Colonic mucosa (tissue), 4 donors: ENCODE results near the gene RXFP2. TPM values are rescaled to one million over a fixed set of nuclear protein-coding genes. Genes with fewer than 3 reads are reported as not detected.

Experiments
- DNase-seq: peaks from one replicate; pipeline ENCODE4 v3.0.0-alpha.2; 2020
- H3K27ac ChIP-seq: fragments of 200-600 bp; one replicate; pipeline ENCODE4 v1.8.0; 2021
- H3K27me3 ChIP-seq: fragments of 200-600 bp; one replicate; pipeline ENCODE4 v1.8.0; 2021
- H3K36me3 ChIP-seq: fragments of 200-600 bp; one replicate; pipeline ENCODE4 v1.8.0; 2021
- H3K4me1 ChIP-seq: fragments of 200-600 bp; one replicate; pipeline ENCODE4 v1.8.0; 2021; ENCODE audit warnings: mild to moderate bottlenecking
- H3K4me3 ChIP-seq: fragments of 200-600 bp; one replicate; pipeline ENCODE4 v1.8.0; 2021
- H3K9ac ChIP-seq, 2 donors: one replicate each; pipeline ENCODE4 v1.7.0; 2013; ENCODE audit warnings: control low read depth in 2 of 2, low read depth in 2 of 2, low read length in 2 of 2
- H3K9me3 ChIP-seq: fragments of 200-600 bp; one replicate; pipeline ENCODE4 v1.8.0; 2021
- CTCF ChIP-seq: fragments of 200-600 bp; IDR thresholded peaks from one replicate; pipeline ENCODE4 v1.8.0; 2022; ENCODE audit warnings: antibody characterized with exemption, mild to moderate bottlenecking
- intact Hi-C: fragments of 100-400 bp; cut with DNase I; formaldehyde crosslinking; loops from one replicate; pipeline ENCODE4 v1.14.1; 2022
- total RNA-seq, 2 donors: library from RNA; stranded (reverse); fragmentation: NEBNext Ultra II Directional in 1 of 2; extraction: Animal tissue kit (Norgen Biotek cat#: 25700) in 1 of 2; gene quantifications; one replicate each; pipeline ENCODE4 v1.2.1, GENCODE V29; 2021
- donor health status: healthy.
- donor health status: DM: no; HTN: no; CAD: no.
- donor health status: DM: no; HTN: no; CAD: no.

RXFP2 gene
- total RNA-seq, 2 donors from 2014 or later, result not detected

GRCh38 chr13:31774186-31774750 is 34.9 kb downstream of the RXFP2 start:
- Histone ChIP-seq H3K36me3 (no peaks in the 10 kb centered on the region), H3K4me1 (no peaks in the 10 kb centered on the region), H3K27ac (no peak overlapping the region), H3K4me3 (no peak overlapping the region), H3K9ac (no peak overlapping the region), H3K9me3 (no peaks in the 10 kb centered on the region), H3K27me3 (no peaks in the 10 kb centered on the region)
- TF ChIP-seq CTCF, result no peak
- DNase-seq, result no peak
- intact Hi-C loops, result no loop called here

- intact Hi-C loops, result no loop called here
Observed at GRCh38 chr13:31775148-31775547, 35.8 kb downstream of the RXFP2 start.

GRCh38 chr13:31775686-31776085 is 36.4 kb downstream of the RXFP2 start:
- no peaks in the 10 kb centered on the region for H3K27me3 ChIP-seq
- no peak for DNase-seq
- no peaks in the 10 kb centered on the region for H3K36me3 ChIP-seq

More at GRCh38 chr13:31775148-31775547, 35.8 kb downstream of the RXFP2 start:
- Histone ChIP-seq H3K27me3 (no peaks in the 10 kb centered on the region), H3K9me3 (no peaks in the 10 kb centered on the region), H3K4me1 (no peaks in the 10 kb centered on the region), H3K36me3 (no peaks in the 10 kb centered on the region), H3K27ac (no peak overlapping the region), H3K4me3 (no peak overlapping the region), H3K9ac (no peak overlapping the region)
- DNase-seq, result no peak
- TF ChIP-seq CTCF, result no peak

GRCh38 chr13:31781064-31781463 is 41.7 kb downstream of the RXFP2 start:
- H3K36me3 ChIP-seq, result no peaks in the 10 kb centered on the region
- no peaks in the 10 kb centered on the region for H3K4me1 ChIP-seq
- no peak for DNase-seq
- H3K9ac ChIP-seq, result no peak overlapping the region
- intact Hi-C loops, result no loop called here
- no peaks in the 10 kb centered on the region for H3K27me3 ChIP-seq
- H3K4me3 ChIP-seq, result no peak overlapping the region
- H3K27ac ChIP-seq, result no peak overlapping the region
- no peaks in the 10 kb centered on the region for H3K9me3 ChIP-seq
- TF ChIP-seq CTCF, result no peak

More at GRCh38 chr13:31775686-31776085, 36.4 kb downstream of the RXFP2 start:
- Histone ChIP-seq H3K27ac (no peak overlapping the region), H3K4me3 (no peak overlapping the region), H3K4me1 (no peaks in the 10 kb centered on the region), H3K9me3 (no peaks in the 10 kb centered on the region), H3K9ac (no peak overlapping the region)
- intact Hi-C loops, result no loop called here
- no peak for TF ChIP-seq CTCF

- Histone ChIP-seq H3K27me3 (no peaks in the 10 kb centered on the region), H3K4me3 (no peak overlapping the region), H3K9me3 (no peaks in the 10 kb centered on the region), H3K27ac (no peak overlapping the region), H3K9ac (no peak overlapping the region), H3K4me1 (no peaks in the 10 kb centered on the region), H3K36me3 (no peaks in the 10 kb centered on the region)
- TF ChIP-seq CTCF, result no peak
- intact Hi-C loops, result no loop called here
- no peak for DNase-seq
Observed at GRCh38 chr13:31786011-31786410, 46.7 kb downstream of the RXFP2 start.
